Stimulated activated CD4-positive, alpha-beta T cell treated with anti-CD3 and anti-CD28 coated beads, Interleukin-4, amount 100 ng/mL, for 1 hour (primary cell): Measurements from ENCODE around the gene CCDC39.
A peak's percentile ranks its signal among the peaks of the same experiment; 100 is the strongest.

ENCODE experiments used
- DNase-seq: peaks from one replicate; pipeline ENCODE4 v3.0.0-alpha.2; 2020

The CCDC39 gene

GRCh38 chr3:180679178-180680096 is at the start of gene CCDC39:
Gene CCDC39, minus strand, starts transcription at chr3:180679489. Its CDS starts 109 bp downstream, at chr3:180679380.
- peak; percentile 69 for DNase-seq

GRCh38 chr3:180720012-180720411 is 40.7 kb upstream of the CCDC39 start:
- DNase-seq, result no peak

- no peak for DNase-seq
Observed at GRCh38 chr3:180707896-180708295, 28.6 kb upstream of the CCDC39 start.

- DNase-seq, result no peak
Observed at GRCh38 chr3:180705619-180706018, 26.3 kb upstream of the CCDC39 start.

GRCh38 chr3:180704532-180704931 is 25.2 kb upstream of the CCDC39 start:
- DNase-seq, result no peak

- DNase-seq, result no peak
Observed at GRCh38 chr3:180700941-180701340, 21.7 kb upstream of the CCDC39 start.

- DNase-seq, result no peak
Observed at GRCh38 chr3:180698760-180699270, 19.5 kb upstream of the CCDC39 start.

GRCh38 chr3:180694321-180694720 is 15.0 kb upstream of the CCDC39 start:
- no peak for DNase-seq

- no peak for DNase-seq
Observed at GRCh38 chr3:180693656-180694055, 14.4 kb upstream of the CCDC39 start.

GRCh38 chr3:180690061-180690460 is 10.8 kb upstream of the CCDC39 start:
- DNase-seq, result no peak

- DNase-seq, result no peak
Observed at GRCh38 chr3:180684807-180685206, 5.5 kb upstream of the CCDC39 start.

GRCh38 chr3:180683816-180684215 is 4.5 kb upstream of the CCDC39 start:
- no peak for DNase-seq

- peak; percentile 6 for DNase-seq
Observed at GRCh38 chr3:180680097-180680430, 775 bp upstream of the CCDC39 start.

- no peak for DNase-seq
Observed at GRCh38 chr3:180678231-180678630, 1.1 kb downstream of the CCDC39 start.

- DNase-seq, result no peak
Observed at GRCh38 chr3:180661444-180661843, 17.8 kb downstream of the CCDC39 start.

- DNase-seq, result no peak
Observed at GRCh38 chr3:180657094-180657493, 22.2 kb downstream of the CCDC39 start.

- DNase-seq, result no peak
Observed at GRCh38 chr3:180656406-180656805, 22.9 kb downstream of the CCDC39 start.

- DNase-seq, result no peak
Observed at GRCh38 chr3:180646187-180646790, 33.0 kb downstream of the CCDC39 start.

- no peak for DNase-seq
Observed at GRCh38 chr3:180640987-180641386, 38.3 kb downstream of the CCDC39 start.

- DNase-seq, result no peak
Observed at GRCh38 chr3:180633722-180634121, 45.6 kb downstream of the CCDC39 start.

- DNase-seq, result no peak
Observed at GRCh38 chr3:180631317-180631716, 48.0 kb downstream of the CCDC39 start.

GRCh38 chr3:180630371-180630770 is 48.9 kb downstream of the CCDC39 start:
- no peak for DNase-seq

GRCh38 chr3:180626844-180627243 is 52.4 kb downstream of the CCDC39 start:
- DNase-seq, result no peak

GRCh38 chr3:180624714-180625113 is 54.6 kb downstream of the CCDC39 start:
- DNase-seq, result no peak
